ENCODE measurements around the gene CHD6.

Gene CHD6

GRCh38 chr20:41371371-41371770 lies 246.8 kb downstream of the CHD6 start:
- no peak for DNase-seq (ENCODE audit: low spot score)

DNA sequence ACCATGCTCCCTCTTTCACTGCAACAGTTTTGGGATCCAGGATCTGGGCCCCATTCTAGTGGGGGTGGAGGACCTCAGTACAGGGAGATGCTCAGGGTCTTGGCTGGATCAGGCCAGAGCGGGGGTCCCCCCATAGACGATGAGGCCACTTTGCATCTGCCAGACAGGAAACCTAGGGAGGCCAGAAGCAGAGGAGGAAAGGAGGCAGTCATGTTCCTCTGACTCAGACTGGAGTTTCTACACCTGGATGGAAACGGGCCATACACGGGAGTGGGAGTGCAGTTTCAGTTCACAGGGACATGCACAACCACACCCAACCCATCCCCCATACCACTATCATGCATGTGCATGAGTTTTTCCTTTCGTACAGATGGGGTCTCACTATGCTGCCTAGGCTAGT lies 248.0 kb downstream of the CHD6 start:
- no peak for DNase-seq (ENCODE audit: low spot score)

DNA sequence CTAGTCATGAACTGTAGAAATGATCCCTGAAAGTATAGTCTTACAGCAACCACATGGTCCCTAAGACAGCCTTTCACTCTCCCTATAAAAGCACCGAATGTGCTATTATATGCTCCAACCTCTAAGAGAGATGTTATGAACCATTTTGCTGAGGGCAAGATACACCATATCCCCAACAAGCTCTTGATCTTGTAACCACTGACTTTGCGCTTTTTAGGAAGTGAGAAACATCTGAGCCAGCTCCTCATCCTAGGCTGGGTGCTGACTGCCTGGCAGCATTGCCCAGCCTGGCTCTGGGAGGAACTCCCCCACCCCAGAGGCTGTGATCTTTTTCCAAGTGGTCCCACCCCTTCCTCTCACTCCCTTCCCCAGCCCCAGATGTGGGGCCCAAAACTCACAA lies 248.5 kb downstream of the CHD6 start:
- DNase-seq (ENCODE audit: low spot score): no peak

GRCh38 chr20:41367956-41368355 lies 250.2 kb downstream of the CHD6 start:
- no peak for DNase-seq (ENCODE audit: low spot score)

GRCh38 chr20:41367393-41367695 lies 250.8 kb downstream of the CHD6 start:
- no peak for DNase-seq (ENCODE audit: low spot score)

- DNase-seq (ENCODE audit: low spot score): no peak
Measured at GRCh38 chr20:41366546-41367392, 251.4 kb downstream of the CHD6 start, which contains the start of gene EMILIN3. EMILIN3 (minus strand) TSS chr20:41366818; CDS start chr20:41366634, 184 bp downstream.

DNA sequence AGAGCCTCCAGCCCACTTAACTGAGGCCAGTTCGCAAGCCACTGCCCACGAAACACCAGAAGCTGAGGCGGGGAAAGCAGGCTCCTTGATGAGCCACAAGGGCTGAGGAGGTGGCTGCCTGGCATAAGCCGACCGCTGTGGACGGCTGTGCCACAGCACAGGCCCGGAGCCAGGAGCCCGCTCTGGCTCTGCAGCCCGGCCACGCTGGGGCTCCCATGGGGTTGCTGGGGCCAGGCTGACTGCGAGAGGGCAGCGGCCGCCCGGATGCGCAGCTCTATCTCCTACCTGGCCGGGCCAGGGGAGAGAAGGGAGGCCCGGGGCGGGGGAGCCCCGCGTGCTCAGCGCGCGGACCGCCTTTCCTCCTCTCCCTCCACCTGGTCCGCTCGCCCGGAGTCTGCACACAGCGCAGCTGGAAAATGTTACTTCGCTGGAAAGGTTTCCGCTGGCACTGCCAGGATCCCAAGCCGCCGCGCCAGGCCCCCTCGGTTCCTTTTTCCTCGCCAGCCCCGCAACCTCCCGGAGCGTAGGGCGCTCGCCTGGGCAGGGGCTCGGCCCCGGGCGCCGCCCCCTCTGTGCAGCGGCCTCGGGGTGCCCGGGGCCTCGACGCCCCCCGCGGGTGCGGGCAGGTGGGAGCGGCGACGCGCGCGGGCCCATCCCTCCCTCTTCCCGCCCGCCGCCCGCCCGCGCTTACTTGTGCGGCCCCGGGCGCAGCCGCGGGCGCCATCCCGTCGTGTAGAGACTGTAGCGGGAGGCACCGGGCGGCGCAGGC lies 252.2 kb downstream of the CHD6 start:
- DNase-seq (ENCODE audit: low spot score): no peak

DNA sequence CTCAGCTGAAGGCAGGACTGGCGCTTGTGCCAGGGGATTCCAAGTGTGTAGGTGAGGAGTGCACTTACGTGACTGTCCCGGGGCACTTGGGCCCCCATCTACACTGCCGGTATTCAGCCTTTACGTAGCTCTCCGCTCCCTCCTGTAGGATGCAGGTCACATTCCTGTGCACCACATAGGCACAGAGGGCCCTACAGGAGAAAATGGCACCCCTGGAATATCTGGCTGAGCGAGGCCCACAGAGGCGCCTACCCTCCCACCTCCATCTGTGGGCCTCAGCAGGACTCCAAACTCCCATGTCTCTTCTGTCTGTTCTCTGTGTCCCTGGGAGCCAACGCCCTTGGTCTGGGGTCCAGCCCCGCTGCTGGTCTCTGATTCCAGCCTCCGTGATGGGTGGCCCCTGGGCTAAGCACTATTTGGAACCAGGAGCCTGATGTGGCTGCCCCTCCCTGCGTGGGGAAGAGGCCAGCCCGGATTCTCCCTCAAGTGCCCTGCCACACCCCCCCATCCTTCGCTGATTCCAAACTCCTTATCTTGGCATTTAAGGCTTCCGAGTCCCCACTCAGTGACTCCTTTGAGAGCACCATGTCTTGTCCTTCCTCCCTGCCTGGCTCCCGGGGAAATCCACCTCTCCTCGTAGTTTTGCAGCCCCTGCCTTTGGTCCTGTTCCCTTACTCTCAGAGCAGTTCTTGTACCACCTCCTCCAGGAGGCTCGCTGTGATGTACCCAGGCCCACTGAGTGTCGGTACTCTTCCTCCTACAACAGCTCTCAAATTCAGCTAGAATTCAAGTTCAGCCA lies 253.0 kb downstream of the CHD6 start:
- DNase-seq (ENCODE audit: low spot score): no peak

DNA sequence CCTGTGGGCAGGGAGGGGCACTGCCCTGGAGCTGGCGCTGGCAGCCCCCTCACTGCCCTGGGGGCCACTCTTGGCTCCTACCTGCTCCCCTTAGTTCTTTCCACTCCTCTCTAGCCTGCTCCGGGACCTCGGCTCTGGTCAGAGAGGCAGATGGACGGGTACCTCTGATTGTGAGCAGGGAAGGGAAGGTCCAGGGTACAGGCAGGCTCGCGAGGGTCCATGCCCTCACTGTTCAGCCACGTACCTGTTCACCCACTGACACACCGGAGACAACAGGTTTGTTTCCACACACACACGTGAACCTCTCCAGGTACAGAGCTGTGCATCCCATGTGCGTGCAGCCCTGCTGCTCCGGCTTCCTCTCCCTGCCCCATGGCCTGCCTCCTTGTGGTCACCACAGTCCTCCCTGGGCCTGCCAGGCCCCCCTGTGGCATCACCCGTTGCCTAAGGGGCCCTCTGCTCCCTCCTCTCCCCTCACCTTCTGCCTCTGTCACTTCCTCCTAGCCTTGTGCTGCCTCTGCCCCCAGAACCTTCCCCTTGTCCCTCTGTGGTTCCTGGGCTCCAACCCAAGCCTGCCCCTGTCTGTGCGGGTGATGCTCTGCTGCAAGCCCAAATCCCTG lies 253.8 kb downstream of the CHD6 start:
- no peak for DNase-seq (ENCODE audit: low spot score)

DNA sequence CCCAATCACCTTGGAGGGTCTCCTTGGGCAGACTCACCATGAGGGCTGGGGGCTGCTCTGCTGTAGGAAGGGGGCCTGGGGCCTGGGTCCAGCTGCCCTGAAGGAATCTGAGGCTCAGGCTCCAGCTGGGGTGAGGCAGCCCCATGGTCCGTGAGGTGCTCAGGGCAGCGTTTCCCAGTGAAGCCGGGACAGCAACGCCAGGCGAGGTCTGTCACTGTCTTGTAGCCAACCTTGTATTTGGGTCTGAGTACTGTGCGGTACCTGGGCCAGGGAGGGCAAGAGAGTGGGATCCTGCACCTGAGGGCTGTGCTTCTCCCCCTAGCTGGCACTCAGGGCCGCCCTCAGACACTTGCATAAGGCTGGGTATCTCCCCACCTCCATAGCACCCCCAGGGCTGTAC lies 254.6 kb downstream of the CHD6 start:
- no peak for DNase-seq (ENCODE audit: low spot score)

- no peak for DNase-seq (ENCODE audit: low spot score)
Measured at GRCh38 chr20:41362748-41363140, 255.4 kb downstream of the CHD6 start.

GRCh38 chr20:41361757-41362747 lies 256.1 kb downstream of the CHD6 start:
- no peak for DNase-seq (ENCODE audit: low spot score)

DNA sequence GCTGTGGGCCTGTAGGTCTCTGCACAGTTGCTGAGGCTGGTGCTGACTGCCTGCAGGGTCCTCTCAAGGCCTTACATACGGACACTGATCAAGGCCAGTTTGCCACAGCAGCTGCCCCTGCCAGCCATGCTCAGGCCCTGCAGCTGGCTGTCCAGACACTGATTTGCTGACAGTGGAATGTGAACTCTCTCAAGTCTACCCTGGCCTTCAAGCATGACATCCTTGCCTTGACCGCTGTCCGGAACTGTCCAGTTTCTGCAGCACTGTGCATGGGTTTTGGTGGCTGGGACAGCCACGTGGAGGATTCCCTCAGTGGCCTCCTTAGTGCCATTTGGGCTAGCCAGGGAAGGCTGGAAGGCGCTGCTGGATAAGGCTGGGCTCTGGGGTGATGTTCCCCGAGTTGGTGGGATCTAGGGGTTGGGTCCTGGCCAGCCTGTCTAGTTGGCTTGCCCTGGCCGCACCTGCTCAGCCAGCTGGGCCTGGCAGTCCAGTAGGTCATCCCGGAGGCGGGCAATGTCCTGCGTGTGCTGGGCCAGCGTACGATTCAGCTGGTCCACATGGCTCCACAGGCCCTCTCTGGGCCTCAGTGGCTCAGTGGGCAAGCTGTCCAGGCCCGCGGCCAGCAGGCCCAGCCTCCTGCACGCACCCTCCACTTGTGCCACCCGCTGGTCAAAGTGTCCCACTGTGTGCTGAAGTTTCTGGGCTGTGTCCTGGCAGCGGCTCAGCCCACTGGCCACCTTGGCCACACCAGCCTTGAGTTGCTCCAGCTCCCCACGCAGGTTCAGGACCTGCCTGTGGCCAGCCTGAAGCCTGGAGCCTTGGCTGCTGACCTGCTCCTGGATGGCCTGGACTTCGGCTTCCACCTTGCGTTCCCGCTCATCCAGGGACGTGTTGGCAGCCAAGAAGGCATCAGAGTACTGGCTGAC lies 257.1 kb downstream of the CHD6 start:
- DNase-seq (ENCODE audit: low spot score): no peak

DNA sequence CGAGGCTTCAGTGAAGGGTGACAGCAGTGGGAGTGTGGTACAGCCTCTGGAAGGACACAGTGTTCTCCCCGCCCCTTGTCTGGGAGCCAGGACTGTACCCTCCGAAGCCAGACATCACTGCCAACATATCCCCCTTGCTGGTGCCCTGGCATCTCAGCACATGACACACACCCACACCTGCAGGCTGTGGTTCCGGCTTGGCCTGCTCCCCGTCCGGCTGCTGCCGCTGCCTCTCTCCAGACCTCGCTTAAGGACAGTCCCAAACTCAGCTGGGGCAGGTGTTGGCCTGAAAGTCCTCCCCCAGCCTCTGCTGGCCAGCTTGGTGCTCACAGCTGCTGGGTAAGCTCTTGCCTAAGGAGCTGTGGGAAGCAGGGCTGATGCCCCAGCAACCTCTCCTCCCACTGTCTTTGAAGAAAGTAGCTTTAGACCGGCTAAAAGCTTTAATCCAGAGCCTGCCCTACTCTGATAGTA lies 258.6 kb downstream of the CHD6 start:
- no peak for DNase-seq (ENCODE audit: low spot score)

GRCh38 chr20:41358717-41359116 lies 259.5 kb downstream of the CHD6 start:
- no peak for DNase-seq (ENCODE audit: low spot score)

DNA sequence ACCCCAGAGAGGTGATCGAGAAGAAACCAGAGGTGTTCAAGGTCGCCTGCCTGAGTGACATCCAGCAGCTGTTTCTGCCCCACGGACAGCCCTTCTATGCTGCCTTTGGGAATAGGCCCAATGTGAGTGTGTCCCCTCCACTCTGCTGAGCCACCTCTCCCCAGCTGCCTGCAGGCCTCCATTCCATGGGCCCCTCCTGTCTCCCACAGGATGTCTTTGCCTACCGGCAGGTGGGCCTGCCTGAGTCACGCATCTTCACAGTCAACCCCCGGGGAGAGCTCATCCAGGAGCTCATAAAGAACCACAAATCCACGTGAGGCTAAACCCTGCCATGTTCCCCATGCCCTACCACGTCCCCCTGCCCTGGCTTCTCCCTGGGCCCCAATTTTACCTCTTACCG lies 259.9 kb downstream of the CHD6 start:
- DNase-seq (ENCODE audit: low spot score): no peak

GRCh38 chr20:41357424-41358163 lies 260.6 kb downstream of the CHD6 start:
- no peak for DNase-seq (ENCODE audit: low spot score)

DNA sequence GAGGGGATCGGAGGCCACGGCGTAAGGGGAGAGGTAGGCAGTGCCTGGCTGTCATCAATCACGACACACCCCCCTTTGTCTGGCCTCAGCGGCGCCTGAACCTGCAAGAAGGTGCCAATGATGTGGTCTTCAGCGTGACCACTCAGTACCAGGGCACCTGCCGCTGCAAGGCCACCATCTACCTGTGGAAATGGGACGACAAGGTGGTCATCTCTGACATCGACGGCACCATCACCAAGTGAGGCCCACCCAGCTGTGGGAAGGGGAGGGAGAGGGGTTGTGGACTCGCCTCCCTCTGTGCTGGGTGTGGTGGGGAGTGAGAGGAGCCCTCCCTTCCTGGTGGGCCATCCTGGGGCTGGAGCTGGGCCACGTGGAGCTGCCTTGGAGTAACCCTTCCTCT lies 261.2 kb downstream of the CHD6 start:
- DNase-seq (ENCODE audit: low spot score): no peak

- DNase-seq (ENCODE audit: low spot score): no peak
Measured at GRCh38 chr20:41355598-41356203, 262.5 kb downstream of the CHD6 start.

Data from pons (tissue), 1 donor.